ENCODE measurements around the gene CLEC4E.
"Not testable (repeated sequence)": the region's sequence is repeated elsewhere in the genome, so short reads cannot be mapped to it uniquely, and the experiment has no call there.

Gene CLEC4E

GRCh38 chr12:8537820-8538219, 2.9 kb downstream of the CLEC4E start:
- DNase-seq (ENCODE audit: low read depth), result not testable (repeated sequence)

DNA sequence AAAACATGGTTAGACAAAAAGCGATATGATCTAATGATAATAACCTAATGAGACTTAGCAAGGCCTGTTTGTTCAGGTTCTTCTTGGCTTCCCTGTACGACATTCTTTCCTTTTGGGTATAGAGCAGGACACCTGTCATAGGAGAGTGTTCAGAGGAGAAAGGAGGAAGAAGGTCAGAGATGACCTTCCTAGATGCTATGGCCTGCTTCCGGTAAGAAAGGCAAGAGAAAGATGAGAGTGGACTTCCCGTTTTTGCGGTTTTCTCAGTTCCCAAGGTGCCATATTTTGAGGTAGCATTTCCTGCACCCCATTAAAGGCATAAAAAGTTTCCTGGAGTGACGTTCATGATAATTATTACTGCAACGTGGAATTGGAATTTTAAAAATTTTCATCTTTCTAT, 8.7 kb downstream of the CLEC4E start:
- DNase-seq (ENCODE audit: low read depth), result no peak

DNA sequence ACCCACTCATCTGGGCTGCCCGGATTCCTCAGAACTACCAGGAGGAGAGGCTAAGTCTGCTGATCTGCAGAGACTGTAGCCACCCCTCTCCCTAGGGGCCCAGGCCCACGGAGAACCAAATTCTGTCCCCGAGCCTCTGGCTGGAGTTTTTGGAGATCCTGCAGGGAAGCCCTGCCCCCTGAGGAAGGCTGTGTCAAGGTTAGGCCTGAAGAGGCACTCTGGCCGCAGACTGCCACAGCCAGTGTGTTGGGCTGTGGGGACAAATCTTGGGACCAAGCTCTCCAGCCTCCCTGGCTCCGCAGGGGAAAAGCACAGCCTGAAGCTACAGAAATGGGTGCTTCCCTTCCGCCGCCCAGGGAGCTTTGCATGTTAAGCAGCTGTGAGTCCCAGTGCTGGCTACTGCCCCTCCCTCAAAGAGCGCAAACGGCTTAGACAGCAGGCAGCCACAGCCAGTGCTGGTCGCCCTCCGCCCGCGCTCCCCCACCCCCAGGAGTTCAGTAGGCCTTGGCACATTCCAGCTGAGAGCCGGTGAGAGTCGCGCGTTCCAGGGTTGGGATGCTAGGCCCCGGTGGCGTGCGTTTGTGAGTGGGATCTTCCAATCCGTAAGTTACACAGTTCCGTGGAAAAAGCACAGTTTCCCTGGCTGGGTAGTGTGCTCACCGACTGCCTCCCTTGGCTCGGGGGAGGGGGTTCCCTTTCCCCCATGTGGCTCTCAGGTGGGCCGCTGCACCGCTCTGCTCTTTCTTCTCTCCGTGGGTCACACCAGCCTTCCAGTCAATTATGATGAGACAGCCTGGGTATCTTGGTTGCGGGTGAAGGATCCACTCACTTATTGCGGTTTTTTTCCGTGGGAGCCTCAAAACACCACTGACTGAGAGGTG, 13.2 kb downstream of the CLEC4E start:
- no peak for DNase-seq (ENCODE audit: low read depth)

GRCh38 chr12:8519171-8519570, 21.5 kb downstream of the CLEC4E start:
- DNase-seq (ENCODE audit: low read depth), result no peak

GRCh38 chr12:8517971-8518370, 22.7 kb downstream of the CLEC4E start:
- DNase-seq (ENCODE audit: low read depth), result no peak

DNA sequence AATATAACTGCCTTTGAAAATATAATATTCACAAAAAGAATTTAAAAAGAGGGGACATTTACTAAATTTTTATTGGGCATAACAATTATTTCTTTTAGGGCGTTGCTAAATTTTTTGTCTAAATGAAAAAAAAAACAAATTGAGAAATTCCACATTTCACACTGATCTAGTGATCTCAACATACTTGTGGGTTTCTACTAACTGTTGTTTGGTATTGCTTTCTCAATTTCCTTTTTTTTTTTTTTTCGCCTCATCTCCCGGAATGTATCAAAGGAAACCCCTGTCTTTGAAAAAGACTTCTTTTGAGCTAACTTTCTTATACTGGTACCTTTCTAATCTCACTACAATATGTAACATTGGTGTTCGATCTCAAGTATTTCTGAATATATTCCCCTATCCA, 27.4 kb downstream of the CLEC4E start, which contains the start of gene CLEC4D:
TSS of gene CLEC4D (plus strand) at position 248 of the 400 bp plus-strand sequence. CDS start 230 bp downstream, outside the sequence.
- no peak for DNase-seq (ENCODE audit: low read depth)

DNA sequence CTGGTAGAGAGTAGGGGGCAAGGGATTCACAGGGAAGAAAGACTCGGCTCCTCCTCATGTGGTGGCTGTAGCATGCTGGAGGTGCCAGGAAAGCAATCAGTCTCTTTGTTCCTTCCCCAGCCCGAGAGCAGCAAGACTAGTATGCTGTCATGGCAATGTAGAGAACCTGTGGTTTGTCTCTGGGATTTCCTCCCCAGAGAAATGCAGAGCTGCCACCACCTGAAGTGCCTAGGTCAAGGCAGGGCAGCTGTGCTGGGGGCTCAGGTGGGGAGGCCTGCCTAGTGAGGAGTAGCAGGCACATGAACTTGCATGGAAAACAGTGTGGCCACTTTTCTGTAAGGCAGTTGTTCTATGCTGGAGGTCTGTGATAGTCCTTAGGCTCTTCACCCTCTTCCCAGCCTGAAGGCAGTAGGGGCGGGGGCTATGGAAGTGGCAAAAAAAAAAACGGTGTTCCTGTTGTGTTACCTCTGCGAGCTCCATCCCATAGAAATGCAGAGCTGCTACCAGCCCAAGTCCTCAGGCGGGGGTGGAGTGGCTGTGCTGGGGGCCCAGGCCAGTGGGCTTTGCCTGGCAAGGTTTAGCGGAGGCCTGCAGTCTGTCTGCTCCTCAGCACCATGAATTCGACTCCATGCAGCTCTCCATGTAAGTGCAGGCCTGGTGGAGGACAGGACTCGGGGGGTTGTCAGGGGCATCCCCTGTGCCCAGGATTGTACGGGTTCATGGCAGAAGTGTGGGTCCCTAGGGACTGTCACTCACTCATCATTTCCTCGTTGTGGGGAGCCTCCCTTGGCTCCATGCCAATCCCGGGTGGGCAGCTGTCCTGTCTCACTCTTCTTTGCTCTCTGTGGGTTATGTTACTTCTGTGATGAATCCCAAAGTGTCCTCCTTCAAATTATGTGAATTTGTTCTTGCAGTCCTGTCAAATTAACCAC, 31.5 kb downstream of the CLEC4E start:
- DNase-seq (ENCODE audit: low read depth), result no peak

- DNase-seq (ENCODE audit: low read depth), result no peak
Observed at GRCh38 chr12:8508223-8508622, 32.5 kb downstream of the CLEC4E start.

DNA sequence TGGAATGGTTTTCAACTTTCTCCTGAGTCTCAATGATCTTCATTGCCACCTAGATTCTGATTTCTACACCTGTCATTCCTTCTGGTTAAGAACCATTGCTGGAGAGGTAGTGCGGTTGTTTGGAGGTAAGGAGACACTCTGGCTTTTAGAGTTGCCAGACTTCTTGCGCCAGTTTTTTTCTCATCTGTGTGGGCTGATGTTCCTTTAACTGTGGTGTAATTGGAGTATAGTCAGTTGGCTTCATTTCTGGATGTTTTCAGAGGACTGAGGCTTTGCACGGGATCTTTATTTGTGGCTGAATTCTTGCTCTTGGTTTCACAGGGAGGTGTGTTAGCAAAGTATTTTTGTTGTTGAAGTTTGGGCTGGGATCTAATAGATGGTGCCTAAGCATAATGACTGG, 33.1 kb downstream of the CLEC4E start:
- no peak for DNase-seq (ENCODE audit: low read depth)

DNA sequence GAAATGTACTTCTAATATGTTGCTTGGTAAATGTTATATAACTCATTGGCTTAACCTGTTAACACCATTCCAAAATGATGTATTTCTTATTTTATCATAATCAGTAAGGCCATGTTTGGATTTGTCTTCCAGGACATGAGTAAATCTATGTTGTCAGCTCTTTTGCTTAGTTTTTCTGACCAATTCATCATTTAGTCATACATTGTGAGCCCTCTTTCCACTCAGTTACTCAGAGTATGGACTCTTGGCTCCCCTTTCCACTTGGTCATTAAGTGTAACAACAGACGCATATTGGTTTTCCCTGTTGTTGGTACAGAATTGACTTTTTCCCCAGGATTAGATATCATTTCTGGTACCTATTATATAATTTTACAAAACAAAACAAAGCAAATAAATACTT, 36.4 kb downstream of the CLEC4E start:
- DNase-seq (ENCODE audit: low read depth), result no peak

- DNase-seq (ENCODE audit: low read depth), result no peak
Observed at GRCh38 chr12:8501720-8502119, 39.0 kb downstream of the CLEC4E start.

- no peak for DNase-seq (ENCODE audit: low read depth)
Observed at GRCh38 chr12:8499616-8500015, 41.1 kb downstream of the CLEC4E start.

DNA sequence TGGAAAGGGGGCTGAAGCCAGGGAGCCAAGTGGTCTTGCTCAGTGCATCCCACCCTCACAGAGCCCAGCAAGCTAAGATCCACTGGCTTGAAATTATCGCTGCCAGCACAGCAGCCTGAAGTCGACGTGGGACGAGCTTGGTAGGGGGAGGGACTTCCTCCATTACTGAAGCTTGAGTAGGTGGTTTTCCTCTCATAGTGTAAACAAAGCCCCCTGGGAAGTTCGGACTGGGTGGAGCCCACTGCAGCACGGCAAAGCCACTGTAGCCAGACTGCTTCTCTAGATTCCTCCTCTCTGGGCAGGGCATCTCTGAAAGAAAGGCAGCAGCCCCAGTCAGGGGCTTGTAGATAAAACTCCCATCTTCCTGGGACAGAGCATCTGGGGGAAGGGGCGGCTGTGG, 44.6 kb downstream of the CLEC4E start:
- DNase-seq (ENCODE audit: low read depth), result not testable (repeated sequence)

DNA sequence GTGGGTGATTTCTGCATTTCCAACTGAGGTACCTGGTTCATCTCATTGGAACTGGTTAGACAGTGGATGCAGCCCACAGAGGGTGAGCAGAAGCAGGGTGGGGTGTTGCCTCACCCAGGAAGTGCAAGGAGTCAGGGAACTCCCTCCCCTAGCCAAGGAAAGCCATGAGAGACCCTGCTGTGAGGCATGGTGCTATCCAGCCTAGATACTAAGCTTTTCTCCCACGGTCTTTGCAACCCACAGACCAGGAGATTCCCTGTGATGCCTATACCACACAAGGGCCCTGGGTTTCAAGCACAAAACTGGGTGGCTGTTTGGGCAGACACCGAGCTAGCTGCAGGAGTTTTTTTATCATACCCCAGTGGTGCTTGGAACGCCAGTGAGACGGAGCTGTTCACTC, 45.0 kb downstream of the CLEC4E start:
- DNase-seq (ENCODE audit: low read depth), result not testable (repeated sequence)

GRCh38 chr12:8493084-8493483, 47.6 kb downstream of the CLEC4E start:
- peak; percentile 5 for DNase-seq (ENCODE audit: low read depth)

- no peak for DNase-seq (ENCODE audit: low read depth)
Observed at GRCh38 chr12:8491646-8492530, 48.8 kb downstream of the CLEC4E start.
